HG02884 (cell line): ENCODE results near the gene CDH4.

Experiments
- ATAC-seq: cut with Tn5 transposase; IDR thresholded peaks from one replicate; pipeline ENCODE4 v1.9.1; 2021; ENCODE audit warnings: mild to moderate bottlenecking, moderate library complexity; ENCODE audit not compliant: unreplicated experiment

CDH4 gene

DNA sequence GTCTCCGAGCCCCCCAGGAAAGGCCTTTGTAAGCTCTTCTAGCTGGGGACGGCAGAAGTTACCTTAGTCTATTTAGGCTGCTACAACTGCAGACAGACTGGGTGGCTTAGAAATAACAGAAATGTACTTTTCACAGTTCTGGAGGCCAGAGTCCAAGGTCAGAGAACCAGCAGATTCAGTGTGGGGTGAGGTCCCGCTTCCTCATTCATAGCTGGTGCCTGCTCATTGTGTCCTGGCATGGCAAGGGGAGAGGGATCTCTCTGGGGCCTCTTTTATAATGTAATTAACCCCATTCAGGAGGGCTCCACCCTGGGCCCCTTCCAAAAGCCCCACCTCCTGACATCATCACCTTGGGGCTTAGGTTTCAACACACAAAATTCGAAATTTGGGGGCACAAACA lies 315.1 kb downstream of the CDH4 start:
- ATAC-seq = no peak

DNA sequence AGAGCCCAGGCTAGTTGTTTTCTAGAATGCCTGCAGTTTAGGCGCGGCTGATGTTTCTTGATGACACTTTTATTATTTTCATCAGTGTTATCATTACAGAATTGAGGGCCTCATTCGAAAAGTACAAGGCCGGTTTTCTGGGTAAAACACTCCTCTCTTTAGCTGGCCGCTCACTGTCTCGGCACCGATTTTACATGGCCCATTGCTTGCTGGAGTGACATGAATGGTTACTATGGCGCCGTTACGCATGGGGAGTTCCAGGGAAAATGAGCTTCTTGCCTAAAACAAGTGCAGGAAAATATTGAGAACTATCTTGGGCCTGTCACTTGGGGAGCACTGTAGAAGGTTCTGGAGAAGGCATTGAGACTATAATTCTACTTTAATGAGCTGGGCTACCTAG lies 317.8 kb downstream of the CDH4 start:
- no peak for ATAC-seq

DNA sequence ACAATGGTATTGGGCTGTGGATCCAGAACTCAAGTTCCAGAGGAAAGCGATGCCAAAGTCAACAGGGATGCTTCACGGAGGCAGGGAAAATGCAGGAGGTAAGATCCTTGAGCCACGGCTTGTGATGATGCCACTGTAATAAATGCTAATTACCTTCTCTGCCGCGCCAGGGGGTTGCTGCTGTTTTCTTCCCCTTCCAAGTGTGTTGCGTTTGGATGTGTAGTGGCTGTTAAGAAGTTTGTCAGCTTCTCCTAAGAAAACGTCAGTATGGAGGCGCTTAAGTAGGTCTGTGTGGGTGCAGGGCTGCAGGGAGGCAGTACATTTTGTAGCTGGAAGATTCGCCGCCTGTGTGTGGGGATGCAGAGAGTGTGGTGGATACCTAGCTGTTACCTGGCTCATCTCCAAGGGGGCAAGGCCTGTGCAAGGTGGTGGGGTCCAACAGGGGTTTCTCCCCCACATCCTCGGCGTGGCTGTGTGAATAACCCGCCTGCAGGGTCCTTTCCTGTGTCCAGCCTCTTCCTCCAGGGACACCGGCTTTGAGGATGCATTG lies 318.7 kb downstream of the CDH4 start:
- no peak for ATAC-seq

DNA sequence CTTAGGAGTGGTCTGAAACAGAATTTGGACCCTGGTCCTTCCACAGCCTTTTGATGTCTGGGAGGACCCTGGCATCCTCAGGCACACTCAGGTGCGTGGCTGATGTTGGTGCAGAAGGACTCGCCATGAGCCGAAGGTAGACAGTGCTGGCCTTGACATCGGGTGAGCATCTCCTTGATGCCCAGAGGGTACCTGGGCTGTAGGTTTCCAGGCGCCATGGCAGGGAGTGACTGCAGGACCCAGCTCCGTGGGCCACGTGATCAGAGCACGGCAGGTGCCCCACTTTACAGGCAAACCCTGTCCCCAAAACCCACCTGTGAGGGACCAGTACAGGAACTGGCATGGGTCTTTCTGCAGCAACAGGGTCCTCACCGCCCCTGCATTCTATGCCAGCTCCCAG lies 319.2 kb downstream of the CDH4 start:
- ATAC-seq = no peak

DNA sequence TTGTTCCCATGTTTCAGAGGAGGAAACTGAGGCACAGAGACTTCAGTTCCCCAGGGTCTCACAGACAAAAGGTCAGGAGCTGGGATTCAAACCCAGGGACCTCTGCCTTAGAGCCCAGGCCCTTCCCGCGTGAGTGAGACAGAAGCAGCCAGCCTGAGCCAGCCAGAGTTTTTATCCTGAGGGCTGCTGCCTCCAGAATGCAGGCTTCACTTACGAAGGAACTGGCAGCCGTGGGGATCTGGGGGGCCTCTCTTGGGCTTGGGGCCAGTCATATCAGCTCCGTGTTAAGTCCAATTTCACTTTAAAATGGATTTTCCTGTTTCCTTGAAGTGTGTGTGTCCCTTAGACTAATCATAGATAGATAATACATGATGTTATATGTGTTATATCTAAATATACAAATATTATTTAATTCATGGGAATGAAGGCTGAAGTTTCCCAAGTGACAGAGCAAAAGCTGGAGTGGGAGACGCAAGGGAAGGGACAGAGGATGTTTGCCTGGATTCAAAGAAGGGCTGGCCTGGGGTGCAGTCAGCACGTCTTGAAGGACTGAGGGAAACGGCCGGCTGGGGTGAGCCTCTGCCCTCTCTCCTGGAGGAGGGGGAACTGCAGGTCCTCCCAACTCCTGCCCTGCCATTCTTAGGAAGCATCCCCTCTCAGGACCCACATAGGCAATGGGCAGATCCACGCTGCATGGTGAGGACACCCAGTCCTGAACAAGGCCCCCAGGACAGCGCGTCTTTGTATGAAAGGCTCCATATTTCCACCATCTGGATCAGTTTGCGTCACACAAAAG lies 320.1 kb downstream of the CDH4 start:
- ATAC-seq = no peak

DNA sequence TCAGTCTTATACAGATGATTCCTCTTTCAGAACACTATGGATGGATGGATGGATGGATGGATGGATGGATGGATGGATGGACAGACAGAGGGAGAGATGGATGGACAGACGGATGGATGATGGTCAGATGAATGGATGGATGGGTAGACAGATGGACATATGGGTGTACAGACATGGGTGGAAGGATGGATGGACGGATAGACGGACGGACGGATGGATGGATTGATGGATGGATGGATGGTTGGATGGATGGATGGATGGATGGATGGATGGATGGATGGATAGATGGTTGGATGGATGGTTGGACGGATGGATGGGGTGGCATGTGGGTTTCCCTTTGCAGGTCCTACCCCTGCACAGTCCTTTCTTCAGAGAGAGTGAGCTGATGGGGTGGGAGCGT lies 320.7 kb downstream of the CDH4 start:
- no peak for ATAC-seq

DNA sequence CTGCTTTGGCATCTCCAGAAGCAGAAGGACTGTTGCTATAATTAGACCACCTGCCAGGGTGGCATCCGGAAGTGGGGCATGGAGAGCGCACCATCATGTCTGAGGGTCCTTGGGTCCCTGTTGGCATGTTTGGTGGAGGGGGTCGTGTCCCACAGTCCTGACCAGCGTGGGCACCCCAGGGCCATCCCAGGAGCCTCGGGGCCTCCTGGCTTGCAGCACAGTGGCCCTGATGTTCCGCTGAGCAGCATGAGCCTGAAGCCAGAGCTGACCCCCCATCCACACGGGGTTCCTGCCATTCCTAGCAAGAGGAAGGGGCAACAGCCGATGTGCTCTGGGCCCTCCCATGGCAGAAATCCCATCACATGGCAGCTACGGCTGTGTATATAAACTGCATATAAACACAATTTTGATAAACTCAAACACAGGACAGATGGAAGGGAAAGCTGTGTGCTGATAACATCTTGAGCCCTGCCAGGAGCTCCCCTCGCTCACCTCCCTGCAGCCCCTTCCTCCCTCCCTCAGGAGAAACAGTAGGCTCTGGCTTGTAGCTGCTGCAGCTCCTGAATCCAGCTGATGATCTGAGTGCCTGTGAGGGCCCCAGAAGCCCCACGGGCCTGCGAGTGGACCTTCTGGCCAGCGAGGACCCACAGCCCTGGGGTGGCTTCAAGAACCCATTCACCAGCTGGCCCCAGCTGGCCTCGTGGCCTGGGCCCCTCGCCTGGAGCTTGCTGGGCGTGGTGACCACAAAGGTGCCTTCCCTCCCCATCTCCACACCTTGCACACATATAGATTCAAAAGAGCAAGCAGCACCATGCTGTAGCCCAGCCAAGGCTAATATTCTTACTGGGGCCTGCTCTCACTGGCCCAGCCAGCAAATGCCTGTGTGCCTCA lies 321.6 kb downstream of the CDH4 start:
- ATAC-seq = no peak

DNA sequence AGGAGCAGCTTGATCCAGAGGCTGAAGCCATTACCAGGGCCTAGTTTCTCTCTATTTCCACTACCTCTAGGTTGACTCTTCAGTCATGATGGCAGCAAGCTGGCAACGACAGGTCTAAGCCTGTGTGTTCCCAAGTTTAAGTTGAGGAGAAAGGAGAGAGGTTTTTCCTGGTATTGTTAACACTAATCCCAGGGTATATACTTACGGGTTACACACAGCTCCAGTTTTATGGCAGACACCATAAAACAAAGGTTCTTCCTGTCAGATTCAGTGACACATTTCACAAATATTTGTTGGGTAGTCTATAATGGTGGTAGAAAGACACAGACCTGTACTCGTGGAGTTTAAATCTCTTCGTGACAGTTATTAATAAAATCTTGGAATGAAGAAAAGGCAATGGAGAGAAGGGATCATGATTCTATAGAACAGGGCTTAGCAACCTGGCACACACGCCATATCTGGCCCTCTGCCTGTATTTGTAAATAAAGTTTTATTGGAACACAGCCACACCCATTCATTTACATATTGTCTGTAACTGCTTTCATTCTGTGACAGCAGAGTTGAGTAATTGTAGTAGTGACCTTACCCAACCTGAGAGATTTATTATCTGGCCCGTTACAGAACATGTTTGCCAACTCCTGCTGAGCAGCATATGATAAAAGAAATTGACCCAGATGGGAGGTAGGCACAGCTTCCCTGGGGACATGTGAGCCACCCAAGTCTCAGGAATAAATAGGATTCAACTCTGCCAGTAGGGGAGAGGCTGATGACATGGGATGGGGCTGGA lies 323.3 kb downstream of the CDH4 start:
- no peak for ATAC-seq

DNA sequence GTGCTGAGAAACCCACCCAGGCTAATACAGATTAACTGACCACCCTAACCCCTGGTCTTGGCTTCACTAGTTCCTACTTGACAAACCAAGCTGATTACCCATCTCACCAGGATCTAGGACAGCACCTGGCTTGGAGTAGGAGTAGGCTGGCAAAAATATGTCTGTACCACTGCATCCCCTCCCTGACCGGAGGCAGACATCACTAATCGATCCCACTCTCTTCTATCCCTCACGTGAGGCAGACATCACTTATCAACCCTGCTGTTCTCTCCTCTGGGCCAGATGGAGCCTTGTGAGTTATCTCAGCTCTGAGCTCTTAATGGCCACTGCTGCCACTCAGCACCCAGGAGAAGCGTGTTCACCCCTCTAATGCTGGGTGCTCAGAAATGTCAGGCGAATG lies 324.3 kb downstream of the CDH4 start:
- no peak for ATAC-seq

DNA sequence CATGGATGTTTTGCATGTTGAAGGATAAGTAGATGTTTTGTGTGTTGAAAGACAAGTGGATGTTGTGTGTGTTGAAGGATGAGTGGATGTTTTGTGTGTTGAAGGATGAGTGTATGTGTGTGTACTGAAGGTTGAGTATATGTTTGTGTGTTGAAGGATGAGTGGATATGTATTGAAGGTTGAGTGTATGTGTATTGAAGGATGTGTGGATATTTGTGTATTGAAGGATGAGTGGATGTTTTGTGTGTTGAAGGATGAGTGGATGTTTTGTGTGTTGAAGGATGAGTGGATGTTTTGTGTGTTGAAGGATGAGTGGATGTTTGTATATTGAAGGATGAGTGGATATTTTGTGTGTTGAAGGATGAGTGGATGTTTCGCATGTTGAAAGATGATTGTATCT lies 325.0 kb downstream of the CDH4 start:
- ATAC-seq = no peak

DNA sequence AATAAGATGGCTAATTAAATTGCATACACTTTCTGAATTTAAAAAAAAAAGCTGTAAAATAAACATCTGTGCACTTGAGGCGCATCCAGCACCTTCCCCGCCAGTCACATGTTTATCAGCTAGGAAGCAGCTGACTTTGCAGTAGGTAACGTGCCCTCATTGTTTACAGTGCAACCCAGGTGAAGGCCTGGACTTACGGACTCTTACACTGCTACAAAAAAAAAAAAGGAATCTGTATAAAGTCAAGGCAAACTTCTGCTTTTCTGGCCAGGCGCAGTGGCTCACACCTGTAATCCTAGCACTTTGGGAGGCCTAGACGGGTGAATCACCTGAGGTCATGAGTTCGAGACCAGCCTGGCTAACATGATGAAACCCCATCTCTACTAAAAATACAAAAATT lies 327.8 kb downstream of the CDH4 start:
- no peak for ATAC-seq

DNA sequence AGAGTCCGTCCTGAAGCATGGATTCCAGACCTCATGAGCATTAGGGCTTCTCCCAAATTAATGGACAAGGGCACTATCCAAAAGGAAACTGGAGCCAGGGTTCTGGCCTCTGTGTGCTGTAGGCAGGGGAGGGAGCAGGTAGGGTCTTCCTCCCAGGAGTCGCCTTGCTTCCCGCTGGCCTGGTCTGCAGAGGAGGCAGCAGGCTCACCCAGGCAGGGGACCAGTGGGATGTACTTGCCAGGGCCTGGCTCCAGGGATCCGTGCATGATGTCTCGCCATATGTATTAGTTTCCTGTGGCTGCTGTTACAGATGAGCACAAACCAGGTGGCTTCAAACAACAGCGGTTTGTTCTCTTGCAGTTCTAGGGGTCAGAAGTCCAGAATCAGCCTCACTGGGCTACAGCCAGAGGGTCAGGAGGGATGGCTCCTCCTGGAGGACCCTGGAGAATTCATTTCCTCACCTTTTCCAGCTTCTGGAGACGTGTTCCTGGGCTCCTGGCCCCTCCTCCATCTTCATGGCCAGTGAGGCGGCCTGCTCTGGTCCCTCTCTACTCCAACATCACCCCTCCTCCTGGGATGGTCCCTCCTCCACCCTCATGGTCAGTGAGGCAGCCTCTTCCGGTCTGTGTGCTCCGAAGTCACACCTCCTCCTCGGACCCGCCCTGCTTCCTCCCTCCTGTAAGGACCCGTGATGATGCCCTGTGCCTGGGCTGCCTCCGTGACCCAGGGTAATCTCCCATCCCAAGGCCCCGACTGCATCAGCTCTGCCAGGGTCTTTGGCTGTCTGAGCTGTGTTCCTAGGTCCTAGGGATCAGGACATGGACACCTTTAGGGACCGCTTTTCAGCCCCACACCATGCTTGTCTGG lies 329.1 kb downstream of the CDH4 start:
- ATAC-seq = no peak

DNA sequence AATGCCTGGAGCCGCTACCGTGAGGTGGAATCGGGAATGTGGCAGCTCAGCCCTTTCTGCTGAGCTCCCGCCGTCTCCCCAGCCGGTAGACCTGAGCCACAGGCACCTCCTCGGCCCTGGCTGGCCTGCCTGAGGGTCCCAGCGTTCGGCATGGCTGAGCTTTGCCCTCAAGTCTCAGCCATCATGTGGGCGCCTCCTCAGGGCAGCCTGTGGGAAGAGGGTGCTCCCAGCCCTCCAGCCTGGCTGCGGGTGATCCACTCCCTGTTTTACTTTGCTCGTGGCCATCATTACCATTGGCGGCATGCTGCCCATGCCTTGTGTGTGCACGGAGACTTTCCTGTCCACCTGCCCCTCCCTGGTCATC lies 329.7 kb downstream of the CDH4 start:
- ATAC-seq = no peak

DNA sequence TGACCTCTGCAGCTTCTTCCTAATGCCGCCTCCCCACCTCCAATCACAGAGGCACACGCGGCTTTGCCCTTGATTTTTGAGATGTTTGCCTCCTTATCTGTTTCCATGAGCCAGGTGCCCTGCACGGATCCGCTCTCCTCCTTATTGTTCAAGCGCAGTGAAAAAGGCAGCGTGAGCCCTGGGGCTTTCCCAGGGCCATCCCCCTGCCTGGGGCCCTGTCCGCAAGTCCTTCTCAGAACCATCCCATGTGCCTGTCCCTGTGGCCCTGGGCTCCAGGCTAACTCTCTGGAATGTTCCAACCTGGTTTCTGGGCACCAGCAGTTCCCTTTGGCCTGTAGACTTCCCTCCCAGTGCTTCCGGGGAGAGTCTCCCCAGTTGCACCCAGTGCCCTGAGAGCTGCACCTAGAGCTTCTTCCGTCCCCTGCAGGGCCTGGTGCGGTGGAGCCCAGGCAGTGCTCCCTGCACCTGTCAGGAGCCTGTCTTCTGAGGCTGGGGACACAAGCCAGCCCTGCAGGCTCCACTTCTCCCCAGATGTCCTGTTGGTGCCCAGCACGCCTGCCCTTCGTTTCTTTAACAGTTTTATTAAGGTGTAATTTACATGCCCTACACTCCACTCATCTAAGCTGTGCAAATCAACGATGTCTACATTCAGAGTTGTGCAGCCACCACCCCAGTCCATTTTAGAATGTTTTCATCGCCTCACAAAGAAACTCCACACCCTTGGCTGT lies 330.3 kb downstream of the CDH4 start:
- ATAC-seq = no peak

DNA sequence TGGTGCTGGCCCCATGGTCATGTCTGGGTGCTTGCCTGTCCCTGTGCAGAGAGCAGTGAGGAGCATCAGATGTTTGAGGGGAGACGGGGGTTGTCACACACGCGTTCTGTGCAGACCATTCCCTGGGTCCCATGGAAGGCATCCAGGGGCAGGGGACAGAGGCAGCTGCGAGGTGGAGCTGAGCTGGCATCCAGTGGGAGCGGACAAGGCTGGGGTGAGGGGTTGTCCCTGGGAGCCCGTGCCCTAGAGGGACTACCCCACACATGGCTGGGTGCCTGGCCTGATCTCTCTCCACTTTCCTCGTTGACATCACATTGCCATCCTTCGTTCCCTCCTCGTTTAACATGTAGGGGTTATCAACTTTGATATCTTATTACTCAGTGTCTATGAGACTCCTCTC lies 331.3 kb downstream of the CDH4 start:
- no peak for ATAC-seq

DNA sequence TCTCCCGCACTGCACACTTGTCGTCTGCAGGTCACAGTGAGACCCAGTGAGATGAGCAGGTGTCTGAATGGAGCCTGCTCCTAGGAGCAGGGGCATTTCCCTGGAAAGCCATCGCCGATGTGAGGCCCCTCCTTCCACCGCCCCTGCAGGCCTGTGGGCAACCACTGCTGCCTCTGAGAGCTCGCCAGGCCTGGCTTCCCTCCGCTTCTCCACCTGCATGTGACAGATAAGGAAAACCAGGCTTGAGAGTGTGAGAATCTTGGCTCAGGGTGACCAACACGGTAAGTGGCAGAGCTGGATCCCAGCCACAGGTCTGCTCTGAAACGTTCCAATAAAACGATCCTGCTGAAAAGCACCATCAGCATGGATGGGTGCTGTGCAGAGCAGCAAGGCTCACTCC lies 332.8 kb downstream of the CDH4 start:
- ATAC-seq = no peak

DNA sequence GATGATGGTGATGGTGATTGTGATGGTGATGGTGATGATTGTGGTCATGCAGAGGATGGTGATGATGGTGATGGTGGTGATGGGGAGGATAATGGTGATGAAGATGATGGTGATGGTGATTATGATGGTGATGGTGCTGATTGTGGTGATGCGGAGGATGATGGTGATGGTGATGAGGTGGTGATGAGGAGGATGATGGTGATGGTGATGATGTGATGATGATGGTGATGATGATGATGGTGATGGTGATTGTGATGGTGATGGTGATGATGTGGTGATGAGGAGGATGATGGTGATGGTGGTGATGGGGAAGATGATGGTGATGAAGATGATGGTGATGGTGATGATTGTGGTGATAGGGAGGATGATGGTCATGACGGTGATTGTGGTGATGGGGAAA lies 333.7 kb downstream of the CDH4 start:
- no peak for ATAC-seq

DNA sequence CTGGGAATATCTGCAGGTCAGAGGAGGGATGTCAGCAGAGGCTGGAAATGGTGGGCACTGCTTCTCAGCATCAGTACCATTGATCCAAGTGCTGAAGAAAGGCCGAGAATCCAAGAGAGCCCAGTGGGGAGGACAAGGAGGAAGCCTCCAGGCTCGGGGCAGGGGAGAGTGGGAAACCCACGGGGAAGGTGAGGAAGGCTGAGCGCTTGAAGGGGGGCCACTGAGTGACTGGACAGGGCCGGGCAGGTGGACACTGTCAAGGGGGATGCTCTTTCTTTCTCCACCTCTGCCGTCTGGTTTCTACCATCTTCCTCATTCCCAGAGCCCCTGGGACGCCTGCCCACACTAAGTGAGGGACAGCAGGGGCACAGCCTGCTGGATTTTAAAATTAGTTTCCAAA lies 335.0 kb downstream of the CDH4 start:
- ATAC-seq = no peak

DNA sequence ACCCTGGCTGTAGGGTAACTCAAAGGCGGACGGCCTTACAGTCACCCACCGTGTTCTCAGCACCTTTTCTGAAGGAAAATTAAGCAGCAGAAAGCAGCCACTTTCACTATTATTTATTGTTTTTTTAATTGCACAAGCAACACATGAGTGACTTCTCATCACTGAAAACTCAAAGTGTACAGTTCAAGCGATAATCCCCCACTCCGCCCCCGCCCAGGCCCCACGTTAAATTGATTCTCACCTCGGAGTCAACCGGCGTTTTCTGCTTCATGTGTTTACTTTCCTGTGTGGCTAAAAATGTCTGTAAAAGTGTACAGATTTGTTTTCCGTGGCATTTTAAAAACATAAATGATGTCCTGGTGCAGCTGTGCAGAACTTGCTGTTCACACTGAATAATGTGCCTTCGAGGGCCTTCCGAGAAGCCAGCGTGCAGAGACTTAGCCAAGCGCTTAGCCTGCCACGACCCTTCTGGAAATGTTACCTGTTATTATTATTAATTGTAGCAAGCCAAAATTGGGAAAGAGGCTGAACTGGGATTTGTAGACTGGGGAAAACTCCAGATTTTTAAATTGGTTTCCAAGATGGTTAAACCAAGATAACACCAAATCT lies 335.7 kb downstream of the CDH4 start:
- ATAC-seq = no peak
